Stimulated activated CD4-positive, alpha-beta T cell treated with anti-CD3 and anti-CD28 coated beads, Interleukin-12 subunit alpha, Interleukin-12 subunit beta, amount 100 ng/mL, for 24 hours (primary cell): ENCODE data around the gene OXTR.
A peak's percentile ranks its signal among the peaks of the same experiment; 100 is the strongest.

ENCODE experiments used
- DNase-seq, 2 experiments: peaks; one replicate each; pipeline ENCODE4 v3.0.0-alpha.2; 2020; ENCODE audit warnings: low read depth in 2 of 2

The OXTR gene

GRCh38 chr3:8769088-8769822 is at the start of gene OXTR:
TSS of gene OXTR (minus strand) at chr3:8769613. CDS start at chr3:8768187, 1,426 bp downstream.
- DNase-seq, result peak; percentile 24 to 42

- no peak for DNase-seq
Observed at GRCh38 chr3:8817486-8817885, 48.1 kb upstream of the OXTR start.

- no peak for DNase-seq
Observed at GRCh38 chr3:8816106-8816505, 46.7 kb upstream of the OXTR start.

GRCh38 chr3:8813411-8813810 is 44.0 kb upstream of the OXTR start:
- DNase-seq, result no peak

GRCh38 chr3:8810561-8810960 is 41.1 kb upstream of the OXTR start:
- DNase-seq, result no peak

GRCh38 chr3:8805774-8806173 is 36.4 kb upstream of the OXTR start:
- no peak for DNase-seq

- DNase-seq, result no peak
Observed at GRCh38 chr3:8802256-8802655, 32.8 kb upstream of the OXTR start.

- DNase-seq, result no peak
Observed at GRCh38 chr3:8800016-8800415, 30.6 kb upstream of the OXTR start.

- DNase-seq, result no peak
Observed at GRCh38 chr3:8794247-8794646, 24.8 kb upstream of the OXTR start.

GRCh38 chr3:8793242-8793641 is 23.8 kb upstream of the OXTR start:
- no peak for DNase-seq

- no peak for DNase-seq
Observed at GRCh38 chr3:8790529-8790928, 21.1 kb upstream of the OXTR start.

- DNase-seq, result no peak
Observed at GRCh38 chr3:8784676-8785435, 15.4 kb upstream of the OXTR start.

GRCh38 chr3:8780279-8780678 is 10.9 kb upstream of the OXTR start:
- no peak for DNase-seq

GRCh38 chr3:8778475-8778874 is 9.1 kb upstream of the OXTR start:
- DNase-seq, result no peak

- DNase-seq, result no peak
Observed at GRCh38 chr3:8777978-8778267, 8.5 kb upstream of the OXTR start.

GRCh38 chr3:8777201-8777977 is 8.0 kb upstream of the OXTR start:
- DNase-seq, result no peak

- DNase-seq, result no peak
Observed at GRCh38 chr3:8776406-8776805, 7.0 kb upstream of the OXTR start.

- no peak for DNase-seq
Observed at GRCh38 chr3:8775602-8776001, 6.2 kb upstream of the OXTR start.

GRCh38 chr3:8775181-8775580 is 5.8 kb upstream of the OXTR start:
- DNase-seq, result no peak

GRCh38 chr3:8773941-8774542 is 4.6 kb upstream of the OXTR start:
- no peak for DNase-seq

- no peak for DNase-seq
Observed at GRCh38 chr3:8768364-8769087, 887 bp downstream of the OXTR start.
